GM19238 (cell line): ENCODE measurements around the gene EVI5L.
"Not testable (repeated sequence)": the region's sequence is repeated elsewhere in the genome, so short reads cannot be mapped to it uniquely, and the experiment has no call there.

Source experiments
- DNase-seq: peaks from one replicate; pipeline ENCODE4 v3.0.0; 2011; ENCODE audit warnings: low spot score; ENCODE audit not compliant: insufficient read length

The EVI5L gene

DNA sequence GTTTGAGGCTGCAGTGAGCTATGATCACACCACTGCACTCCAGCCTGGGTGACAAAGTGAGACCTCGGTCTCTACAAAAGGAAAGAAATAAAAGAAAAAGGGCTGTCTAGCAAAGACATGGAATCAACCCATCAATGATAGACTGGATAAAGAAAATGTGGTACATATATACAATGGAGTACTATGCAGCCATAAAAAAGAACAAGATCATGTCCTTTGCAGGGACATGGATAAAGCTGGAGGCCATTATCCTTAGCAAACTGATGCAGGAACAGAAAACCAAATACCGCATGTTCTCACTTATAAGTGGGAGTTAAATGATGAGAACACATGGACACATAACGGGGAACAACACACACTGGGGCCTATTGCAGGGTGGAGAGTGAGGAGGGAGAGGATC, 14.0 kb upstream of the EVI5L start:
- DNase-seq, result not testable (repeated sequence)

DNA sequence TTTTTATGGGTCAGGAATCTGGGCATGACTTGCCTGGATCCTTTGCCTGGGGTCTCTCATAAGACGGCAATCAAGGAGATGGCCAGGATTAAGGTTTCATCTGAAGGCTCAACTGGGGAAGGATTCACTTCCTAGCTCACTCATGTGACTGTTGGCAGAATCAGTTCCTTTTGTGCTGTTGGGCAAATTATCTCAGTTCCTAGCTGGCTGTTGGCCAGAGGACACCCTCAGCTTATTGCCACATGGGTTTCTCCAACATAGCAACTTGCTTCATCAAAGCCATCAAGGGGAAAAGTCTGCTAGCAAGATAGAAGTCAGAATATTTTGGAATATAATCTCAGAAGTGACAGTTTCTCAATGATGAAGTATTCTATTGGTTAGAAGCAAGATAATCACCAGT, 12.2 kb upstream of the EVI5L start:
- no peak for DNase-seq

DNA sequence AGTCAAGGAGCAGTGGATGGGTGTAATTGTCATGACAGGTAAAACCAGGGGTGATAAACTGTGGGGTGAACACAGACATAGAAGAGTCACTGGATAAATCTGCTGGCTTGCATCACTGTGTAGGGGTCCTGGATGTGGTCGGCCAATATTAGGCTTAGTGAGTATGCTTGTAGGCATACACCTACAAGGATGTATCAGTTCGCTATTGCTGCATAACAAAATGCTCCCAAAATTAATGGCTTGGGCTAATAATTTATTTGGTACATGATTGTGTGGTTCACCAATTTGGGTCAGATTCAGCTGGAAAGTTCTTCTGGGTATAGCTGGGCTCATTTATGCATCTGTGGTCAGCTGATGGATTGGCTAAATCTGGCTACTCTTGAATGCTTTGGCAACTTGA, 11.2 kb upstream of the EVI5L start:
- DNase-seq, result no peak

DNA sequence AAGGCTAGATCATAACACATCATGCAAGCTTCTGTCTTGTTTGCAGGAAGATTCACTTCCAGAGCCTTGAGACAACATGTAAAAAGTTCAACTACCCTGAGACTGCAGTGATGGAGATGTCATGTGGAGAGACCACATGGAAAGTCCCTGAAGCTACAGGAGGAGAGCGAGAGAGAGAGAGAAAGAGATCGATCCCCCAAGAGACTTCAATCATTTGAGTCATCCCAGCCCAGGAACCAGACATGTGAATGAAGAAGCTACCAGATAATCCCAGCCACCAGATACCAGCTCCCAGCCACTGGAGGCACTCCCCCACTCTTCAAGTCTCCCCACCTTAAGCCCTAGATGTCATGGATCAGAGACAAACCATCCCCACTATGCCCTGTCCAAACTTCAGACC, 10.7 kb upstream of the EVI5L start:
- no peak for DNase-seq

DNA sequence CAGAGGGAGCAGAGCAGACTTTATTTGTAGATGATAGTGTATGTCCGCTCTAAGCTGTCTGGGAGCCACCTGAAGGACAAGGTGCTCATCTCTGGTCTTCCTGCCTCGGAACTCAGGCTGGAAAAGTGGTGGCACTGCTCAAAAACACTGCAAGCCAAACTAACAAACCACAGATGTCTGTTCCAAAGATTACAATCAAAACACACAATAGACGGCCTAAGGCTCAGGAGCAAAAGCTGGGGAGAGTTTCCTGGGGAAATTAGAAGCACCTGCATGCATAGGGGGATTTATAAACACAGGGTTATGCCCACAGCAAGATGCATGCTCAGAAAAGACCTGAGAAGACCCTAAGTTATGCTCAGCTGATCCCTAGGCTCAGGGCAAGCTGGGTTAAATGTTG, 9.4 kb upstream of the EVI5L start:
- DNase-seq, result no peak

DNA sequence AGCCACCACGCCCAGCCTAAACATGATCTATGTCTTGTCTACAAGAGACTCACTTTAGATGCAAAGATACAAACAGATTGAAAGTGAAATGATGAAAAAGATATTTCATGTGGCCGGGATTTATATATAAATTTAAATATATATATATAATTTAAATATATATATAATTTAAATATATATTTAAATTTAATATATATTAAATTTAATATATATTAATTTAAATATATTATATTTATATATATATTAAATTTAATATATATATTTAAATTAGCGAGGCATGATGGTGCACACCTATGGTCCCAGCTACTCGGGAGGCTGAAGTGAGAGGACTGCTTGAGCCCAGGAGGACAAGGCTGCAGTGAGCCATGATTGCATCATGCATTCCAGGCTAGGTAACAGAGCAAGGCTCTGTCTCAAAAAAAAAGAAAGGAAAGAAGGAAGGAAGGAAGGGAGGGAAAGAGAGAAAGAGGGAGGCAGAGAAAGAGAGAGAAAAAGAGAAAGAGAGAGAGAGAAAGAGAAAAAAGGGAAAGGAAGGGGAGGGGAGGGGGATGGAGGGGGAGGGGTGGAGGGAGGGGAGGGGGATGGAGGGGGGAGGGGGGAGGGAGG, 7.0 kb upstream of the EVI5L start:
- DNase-seq, result no peak

DNA sequence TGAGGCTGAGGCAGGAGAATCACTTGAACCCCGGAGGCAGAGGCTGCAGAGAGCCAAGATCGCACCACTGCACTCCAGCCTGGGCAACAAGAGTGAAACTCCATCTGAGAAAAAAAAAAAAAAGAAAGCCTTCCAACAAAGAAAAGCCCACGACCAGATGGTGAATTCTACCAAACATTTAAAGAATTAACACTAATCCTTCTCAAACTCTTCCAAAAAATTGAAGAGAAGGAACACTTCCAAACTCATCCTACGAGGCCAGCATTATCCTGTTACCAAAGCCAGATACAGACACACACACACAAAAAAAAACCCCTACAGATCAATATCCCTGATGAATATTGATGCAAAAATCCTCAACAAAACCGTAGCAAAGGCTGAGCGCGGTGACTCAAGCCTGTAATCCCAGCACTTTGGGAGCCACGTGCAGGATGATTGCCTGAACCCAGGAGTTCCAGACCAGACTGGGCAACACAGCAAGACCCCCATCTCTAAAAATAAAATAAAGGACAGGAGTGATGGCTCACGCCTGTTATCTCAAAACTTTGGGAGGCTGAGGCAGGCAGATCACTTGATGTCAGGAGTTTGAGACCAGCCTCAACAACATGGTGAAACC, 6.2 kb upstream of the EVI5L start:
- no peak for DNase-seq

DNA sequence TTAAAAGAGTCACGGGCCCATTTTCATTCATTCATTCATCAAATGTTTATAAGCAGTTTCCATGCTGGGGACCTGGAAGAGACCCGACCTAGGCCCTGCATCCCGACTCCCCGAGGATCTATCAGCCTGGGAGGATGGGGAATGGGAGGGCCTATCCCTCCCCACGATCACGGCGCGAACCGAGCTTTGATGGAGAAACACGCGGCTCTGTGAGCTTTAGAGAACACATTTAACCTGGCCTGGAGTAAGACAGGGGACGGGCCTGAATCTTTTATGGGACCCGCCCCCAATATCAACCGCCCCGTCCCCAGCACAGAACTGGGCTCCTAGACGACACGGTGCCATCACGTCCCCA, 875 bp upstream of the EVI5L start:
- DNase-seq, result no peak

DNA sequence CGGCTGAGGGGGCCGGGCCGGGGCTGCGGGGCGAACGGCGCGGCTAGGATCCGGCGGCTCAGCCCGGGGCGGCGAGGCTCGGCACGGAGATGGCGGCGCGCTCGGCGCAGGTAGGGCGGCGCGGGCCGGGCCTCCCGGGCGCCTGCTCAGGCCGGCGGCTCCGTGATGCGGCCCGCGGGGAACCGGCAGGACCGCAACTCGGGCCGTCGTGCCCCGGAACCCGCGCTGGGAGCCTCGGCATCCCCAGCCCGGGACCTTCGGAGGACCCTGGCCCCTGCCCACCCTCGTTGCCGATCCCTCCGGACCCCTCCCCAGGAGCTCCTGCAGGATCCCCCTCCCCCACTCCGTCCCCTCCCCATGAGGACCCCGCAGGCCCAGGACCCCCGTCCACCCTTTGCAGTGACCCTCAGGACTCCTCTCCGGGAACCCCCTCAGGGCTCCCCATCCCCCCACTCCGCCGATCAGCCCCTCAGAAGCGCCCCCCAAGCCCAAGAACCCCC, 304 bp downstream of the EVI5L start:
- DNase-seq, result peak; percentile 55

DNA sequence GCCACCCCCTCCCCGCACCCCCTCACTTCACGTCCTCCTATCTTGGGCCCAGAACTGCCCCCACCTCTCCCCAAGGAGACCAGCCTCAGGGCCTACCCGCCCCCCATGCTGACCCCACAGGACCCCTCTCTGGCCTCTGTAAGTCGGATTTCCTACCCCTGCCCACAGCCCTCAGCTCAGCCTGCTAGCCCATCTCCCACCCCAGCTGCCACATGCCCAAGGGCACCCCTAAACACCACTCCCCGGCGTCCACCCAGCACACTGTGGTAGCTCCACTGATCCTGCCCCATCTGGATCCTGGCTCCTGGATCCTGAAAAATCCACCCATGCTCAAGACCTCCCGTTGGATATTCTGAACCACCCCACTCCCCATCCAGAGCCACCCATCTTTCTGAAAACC, 805 bp downstream of the EVI5L start:
- no peak for DNase-seq

DNA sequence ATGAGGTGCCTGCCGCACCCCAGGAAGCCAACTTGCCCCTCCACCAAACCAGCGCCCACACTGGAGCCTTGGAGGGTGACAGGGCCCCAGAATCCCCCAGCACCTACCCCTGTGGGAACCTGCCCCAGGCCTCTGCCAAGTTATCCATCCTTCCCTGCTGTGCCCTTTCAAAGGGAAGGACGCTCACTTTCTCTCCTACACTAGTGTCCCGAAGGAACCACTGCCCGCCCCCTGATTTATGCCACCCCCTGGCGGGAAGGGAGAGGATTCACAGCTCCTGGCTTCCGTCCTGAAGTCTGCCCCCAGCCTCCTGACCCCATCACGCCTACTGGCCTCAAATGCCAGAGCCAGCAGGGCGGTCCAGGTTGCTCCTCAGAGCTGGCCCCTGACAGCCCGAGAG, 1.4 kb downstream of the EVI5L start:
- DNase-seq, result no peak

DNA sequence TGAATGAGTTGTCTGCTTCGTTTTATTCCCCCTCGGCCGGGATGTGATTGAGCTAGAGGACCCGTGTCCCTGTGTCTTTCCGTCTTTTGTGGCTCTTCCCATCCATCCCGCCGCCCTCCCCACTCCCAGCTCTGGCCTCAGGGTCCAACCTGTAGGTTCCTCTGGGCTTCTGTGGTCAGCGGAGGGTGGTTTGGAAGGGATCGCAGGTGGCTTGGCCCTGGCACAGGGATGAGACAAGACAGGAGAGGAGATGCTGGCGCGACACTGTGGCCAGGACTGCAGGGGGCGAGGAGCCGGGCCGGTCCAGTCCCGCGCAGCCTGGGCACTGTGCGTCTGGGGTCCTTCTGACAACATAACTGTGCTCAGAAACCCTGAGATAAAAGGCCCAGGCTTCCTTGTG, 2.0 kb downstream of the EVI5L start:
- no peak for DNase-seq

DNA sequence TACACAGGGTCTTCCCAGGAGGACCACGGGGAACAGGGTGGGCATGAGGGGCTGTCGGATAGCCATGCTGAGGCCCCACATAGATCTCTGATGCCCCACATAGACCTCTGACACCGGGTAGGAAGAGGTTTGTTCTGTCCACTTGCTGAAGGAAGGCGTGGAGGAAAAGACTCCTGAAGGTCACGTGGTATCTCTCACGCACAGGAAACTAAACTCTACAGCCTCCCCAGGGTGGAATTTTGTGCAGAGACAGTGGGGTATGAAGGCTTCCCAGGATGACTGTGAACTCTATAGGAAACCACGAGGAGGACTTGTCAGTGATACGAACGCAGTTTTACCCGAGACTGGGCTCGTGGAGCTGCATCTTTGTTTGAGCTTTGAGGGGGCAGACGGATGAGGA, 2.8 kb downstream of the EVI5L start:
- no peak for DNase-seq

DNA sequence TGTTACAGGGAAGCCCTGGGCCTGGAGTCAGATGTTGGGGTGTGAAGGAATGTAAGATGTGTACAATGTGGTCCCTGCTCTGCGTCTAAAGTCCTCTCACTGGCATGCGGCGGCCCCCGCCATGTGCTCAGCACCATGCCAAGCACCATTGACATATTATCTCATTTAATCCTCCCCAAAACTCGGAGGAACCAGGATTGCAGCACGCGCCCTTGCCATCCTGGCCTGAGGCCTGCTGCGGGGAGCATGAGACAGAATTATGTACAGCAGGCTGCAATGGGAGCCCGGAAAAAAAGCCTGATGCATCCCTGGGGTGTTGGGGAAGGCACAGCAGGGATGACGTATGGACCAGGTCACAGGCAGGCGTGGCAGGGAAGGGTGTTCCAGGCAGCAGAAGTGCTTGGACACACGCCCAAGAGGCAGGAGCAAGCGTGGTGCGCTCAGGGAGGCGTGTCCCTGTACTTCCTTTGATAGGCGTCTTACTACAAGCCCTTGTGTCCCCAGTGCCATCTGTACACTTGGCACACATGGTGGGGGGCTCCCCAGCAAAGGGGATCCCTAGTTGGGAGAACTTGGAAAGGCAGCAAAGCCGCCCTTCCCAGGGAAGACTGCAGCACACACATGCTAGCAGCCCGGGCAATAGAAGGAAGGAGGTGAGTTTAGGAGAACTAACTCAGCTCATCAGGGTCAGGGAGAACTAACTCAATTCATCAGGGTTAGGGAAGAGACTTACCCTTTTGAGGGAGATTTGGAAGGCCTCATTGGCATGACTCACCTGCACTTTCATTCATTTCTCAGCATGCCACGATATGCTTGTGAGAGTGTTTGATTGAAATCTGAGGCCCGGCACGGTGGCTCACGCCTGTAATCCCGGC, 3.4 kb downstream of the EVI5L start:
- no peak for DNase-seq

DNA sequence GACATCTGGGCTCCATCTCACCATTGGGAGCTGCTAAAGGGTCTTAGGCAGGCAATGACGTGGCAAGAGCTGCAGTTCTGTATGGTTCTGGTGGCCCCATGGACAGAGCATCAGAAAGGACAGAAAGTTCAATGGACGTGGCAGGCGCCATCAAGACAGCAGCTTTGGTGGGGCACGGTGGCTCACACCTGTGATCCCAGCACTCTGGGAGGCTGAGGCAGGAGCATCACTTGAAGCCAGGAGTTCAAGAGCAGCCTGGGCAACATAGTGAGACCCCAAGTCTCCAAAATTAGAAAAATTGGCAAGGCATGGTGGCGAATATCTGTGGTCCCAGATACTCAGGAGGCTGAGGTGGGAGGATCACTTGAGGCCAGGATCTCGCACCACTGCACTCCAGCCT, 9.5 kb downstream of the EVI5L start:
- DNase-seq, result no peak

DNA sequence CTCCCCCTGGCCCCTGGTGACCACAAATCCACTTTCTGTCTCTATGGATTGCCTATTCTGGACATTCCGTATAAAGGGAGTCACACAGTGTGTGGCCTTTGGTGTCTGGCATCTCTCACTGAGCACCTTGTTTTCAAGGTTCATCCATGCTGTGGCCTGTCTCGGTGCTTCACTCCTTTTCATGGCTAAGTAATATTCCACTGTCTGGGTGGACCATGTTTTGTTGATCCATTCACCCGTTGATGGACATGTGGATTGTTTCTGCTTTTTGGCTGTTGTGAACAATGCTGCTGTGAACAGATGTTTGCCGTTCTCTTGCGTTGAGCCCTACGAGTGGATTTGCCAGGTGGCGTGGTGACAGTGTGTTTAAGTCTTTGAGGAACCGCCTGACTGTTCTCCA, 10.6 kb downstream of the EVI5L start:
- no peak for DNase-seq

DNA sequence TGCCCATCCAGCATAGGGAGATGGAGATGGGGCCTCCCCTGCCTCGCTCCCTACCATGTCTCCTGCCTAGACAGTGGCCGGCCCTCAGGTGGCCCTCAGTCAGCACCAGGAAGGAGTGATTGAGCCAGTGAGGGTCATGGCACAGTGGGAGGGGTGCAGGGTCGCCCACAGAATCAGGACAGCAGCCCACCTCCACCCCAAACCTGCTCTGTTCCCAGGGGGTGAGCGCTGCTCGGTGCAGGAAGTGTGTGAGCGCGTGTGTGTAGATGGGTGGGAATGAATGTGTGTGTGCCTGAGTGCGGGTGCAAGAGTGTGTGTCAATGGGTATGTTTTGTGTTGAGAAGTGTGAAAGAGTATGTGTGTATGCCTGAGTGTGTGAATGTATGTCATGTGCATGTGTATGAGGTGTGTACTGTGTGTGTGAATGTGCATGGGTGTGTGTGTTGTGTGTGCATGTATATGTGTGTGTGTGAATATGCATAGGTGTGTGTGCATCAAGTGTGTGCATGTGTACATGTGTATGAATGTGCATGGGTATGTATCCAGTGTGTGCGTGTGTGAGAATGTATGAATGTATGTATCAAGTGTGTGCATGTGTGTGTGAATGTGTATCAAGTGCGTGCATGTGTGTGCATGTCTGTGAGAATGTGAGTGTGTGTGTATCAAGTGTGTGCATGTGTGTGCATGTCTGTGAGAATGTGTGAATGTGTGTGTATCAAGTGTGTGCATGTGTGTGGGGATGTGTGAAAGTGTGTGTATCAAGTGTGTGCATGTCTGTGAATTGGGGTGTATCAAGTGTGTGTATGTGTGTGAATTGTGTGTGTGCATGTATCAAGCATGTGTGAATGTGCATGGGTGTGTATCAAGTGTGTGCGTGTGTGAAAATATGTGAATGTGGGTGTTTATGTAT, 12.0 kb downstream of the EVI5L start:
- DNase-seq, result no peak

DNA sequence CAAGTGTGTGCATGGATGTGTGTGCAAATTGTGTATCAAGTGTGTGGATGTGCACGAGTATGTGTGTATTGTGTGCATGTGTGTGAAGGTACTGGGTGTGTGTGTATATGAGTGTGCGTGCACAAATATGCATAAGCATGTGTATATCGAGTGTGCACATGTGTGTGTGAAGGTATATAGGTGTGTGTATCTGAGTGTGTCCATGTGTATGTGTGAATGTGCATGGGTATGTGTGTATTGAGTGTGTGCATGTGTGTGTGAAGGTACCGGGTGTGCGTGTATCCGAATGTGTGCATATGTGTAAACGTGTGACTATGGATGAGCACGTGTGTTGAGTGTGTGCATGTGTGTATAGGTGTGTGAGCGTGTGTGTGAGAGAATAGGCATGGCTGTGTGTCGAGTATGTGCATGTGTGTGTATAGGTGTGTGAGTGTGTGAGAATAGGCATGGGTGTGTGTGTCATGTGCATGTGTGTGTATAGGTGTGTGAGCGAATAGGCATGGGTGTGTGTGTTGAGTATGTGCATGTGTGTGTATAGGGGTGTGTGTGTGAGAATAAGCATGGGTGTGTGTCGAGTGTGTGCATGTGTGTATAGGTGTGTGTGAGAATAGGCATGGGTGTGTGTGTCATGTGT, 12.8 kb downstream of the EVI5L start:
- DNase-seq, result no peak

DNA sequence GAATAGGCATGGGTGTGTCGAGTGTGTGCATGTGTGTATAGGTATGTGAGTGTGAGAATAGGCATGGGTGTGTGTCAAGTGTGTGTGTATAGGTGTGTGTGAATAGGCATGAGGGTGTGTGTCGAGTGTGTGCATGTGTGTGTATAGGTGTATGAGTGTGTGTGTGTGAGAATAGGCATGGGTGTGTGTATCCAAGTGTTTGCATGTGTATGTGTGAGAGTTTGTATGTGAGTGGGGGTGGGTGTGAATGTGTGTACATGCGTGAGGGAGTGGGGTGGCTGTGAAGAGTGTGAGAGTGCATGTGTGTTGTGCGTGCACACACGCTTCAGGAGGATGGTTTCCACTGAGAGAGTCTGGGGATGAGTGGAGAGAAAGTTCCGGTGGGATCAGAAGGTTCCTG, 13.5 kb downstream of the EVI5L start:
- DNase-seq, result no peak

DNA sequence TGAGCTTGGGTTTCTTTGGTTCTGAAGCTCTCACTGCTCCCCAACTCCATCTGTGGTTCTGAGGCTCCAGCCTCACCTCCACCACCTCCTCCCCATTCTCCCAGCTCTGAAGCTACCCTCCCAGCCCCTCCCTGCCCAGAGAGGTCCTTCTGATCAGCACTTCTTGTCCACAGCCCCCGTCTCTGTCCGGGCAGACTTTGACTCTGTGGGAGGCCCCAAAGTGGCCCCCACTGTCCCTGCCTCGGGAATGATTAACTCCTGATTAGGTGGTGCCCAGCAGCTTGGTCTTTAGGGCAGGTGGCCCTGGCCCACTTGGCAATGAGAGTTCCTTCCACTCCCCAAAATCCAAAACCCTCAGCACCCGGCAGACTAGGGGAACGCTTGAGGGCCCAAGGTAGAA, 14.4 kb downstream of the EVI5L start:
- DNase-seq, result no peak

DNA sequence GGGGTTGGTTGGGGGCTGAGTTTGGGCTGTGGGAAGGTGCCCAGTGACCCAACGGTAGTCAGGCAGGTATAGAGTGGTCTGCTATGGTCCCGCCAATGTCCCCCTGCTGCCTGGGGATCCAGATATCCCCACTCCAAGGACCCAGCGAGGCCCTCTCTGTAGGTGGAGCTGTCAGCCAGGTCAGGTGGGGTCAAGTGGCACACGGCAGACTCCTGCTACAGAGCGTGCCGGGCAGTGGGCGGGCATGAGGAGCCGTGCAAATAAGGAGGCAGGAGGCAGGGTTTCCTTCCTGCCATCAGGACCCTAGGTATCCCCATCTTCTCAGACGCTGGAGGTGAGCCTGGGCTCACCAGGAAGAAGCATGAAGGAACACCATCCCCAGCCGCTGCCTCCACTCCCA, 14.9 kb downstream of the EVI5L start:
- no peak for DNase-seq
